Activated CD8-positive, alpha-beta T cell treated with anti-CD3 and anti-CD28 coated beads, Interleukin-2, amount 10 ng/mL, durations not matched to agents 7 days and 5 days (primary cell): ENCODE measurements around the gene PTPRK. TPM values are rescaled to one million over a fixed set of nuclear protein-coding genes. Genes with fewer than 3 reads are reported as not detected.
"Not testable (repeated sequence)": the region's sequence is repeated elsewhere in the genome, so short reads cannot be mapped to it uniquely, and the experiment has no call there.

Experiments
- ATAC-seq: fragments of 150-1000 bp; cut with Tn5 transposase; one replicate; pipeline ENCODE4 v1.10.0; 2021; ENCODE audit warnings: moderate library complexity
- CTCF ChIA-PET: fragments of 350-600 bp; sonication (Branson Sonifier 250); formaldehyde crosslinking; loops from one replicate; lab custom pipeline; 2021; ENCODE audit warnings: antibody characterized with exemption; lab: Charles Lee
- POLR2A ChIA-PET: fragments of 350-600 bp; sonication (Branson Sonifier 250); formaldehyde crosslinking; loops from one replicate; lab custom pipeline; 2021; ENCODE audit warnings: antibody characterized with exemption; lab: Charles Lee
- DNase-seq: peaks from one replicate; pipeline ENCODE4 v3.0.0-alpha.2; 2020
- H3K27ac Mint-ChIP-seq: one replicate; pipeline ENCODE4 v1.8.0; 2021; ENCODE audit warnings: mild to moderate bottlenecking, mixed read lengths
- H3K27me3 Mint-ChIP-seq: one replicate; pipeline ENCODE4 v1.8.0; 2021; ENCODE audit warnings: low read depth, mixed read lengths
- H3K36me3 Mint-ChIP-seq: one replicate; pipeline ENCODE4 v1.8.0; 2021; ENCODE audit warnings: low read depth, mixed read lengths
- H3K4me1 Mint-ChIP-seq: one replicate; pipeline ENCODE4 v1.8.0; 2021; ENCODE audit warnings: low read depth, mixed read lengths
- H3K4me3 Mint-ChIP-seq: one replicate; pipeline ENCODE4 v1.8.0; 2021; ENCODE audit warnings: mild to moderate bottlenecking, mixed read lengths
- H3K9me3 Mint-ChIP-seq: one replicate; pipeline ENCODE4 v1.8.0; 2022; ENCODE audit warnings: mixed read lengths; ENCODE audit not compliant: insufficient read depth
- total RNA-seq, 2 experiments: library from RNA; stranded (reverse); gene quantifications; one replicate each; pipeline ENCODE4 v1.2.3, GENCODE V29; 2021

The PTPRK gene
- total RNA-seq, 2 experiments from 2014 or later = 3.1 to 3.6 TPM

GRCh38 chr6:128500014-128500413 lies 20.4 kb downstream of the PTPRK start:
- ChIA-PET CTCF (interaction anchor here (1.4 to 1.9 kb wide), 2 partner anchors 8 to 20 kb away, joined by 3 to 6 read pairs; no protein-coding TSS in a partner anchor), POLR2A (no interaction called here)
- DNase-seq (no peak), ATAC-seq (no peak)
- Mint-ChIP-seq H3K36me3 (no peaks in the 10 kb centered on the region), H3K4me1 (no peaks in the 10 kb centered on the region), H3K4me3 (no peak overlapping the region), H3K9me3 (no peaks in the 10 kb centered on the region), H3K27me3 (no peaks in the 10 kb centered on the region), H3K27ac (no peak overlapping the region)

- Mint-ChIP-seq H3K4me1 (no peaks in the 10 kb centered on the region), H3K27ac (no peak overlapping the region), H3K9me3 (no peaks in the 10 kb centered on the region), H3K27me3 (no peaks in the 10 kb centered on the region), H3K4me3 (no peak overlapping the region), H3K36me3 (no peaks in the 10 kb centered on the region)
- DNase-seq (no peak), ATAC-seq (no peak)
- ChIA-PET CTCF (interaction anchor here (1.4 to 1.9 kb wide), 2 partner anchors 9 to 19 kb away, joined by 3 to 6 read pairs; no protein-coding TSS in a partner anchor), POLR2A (no interaction called here)
These were observed 21.2 kb downstream of the PTPRK start for GRCh38 chr6:128499079-128499731.

GRCh38 chr6:128498234-128498633 lies 22.2 kb downstream of the PTPRK start:
- ATAC-seq (no peak), DNase-seq (no peak)
- H3K4me1 Mint-ChIP-seq = no peaks in the 10 kb centered on the region
- POLR2A ChIA-PET = no interaction called here
- no peaks in the 10 kb centered on the region for H3K36me3 Mint-ChIP-seq
- H3K27ac Mint-ChIP-seq = no peak overlapping the region
- no peaks in the 10 kb centered on the region for H3K27me3 Mint-ChIP-seq
- CTCF ChIA-PET = no interaction called here
- no peak overlapping the region for H3K4me3 Mint-ChIP-seq
- H3K9me3 Mint-ChIP-seq = no peaks in the 10 kb centered on the region

- no peak overlapping the region for H3K4me3 Mint-ChIP-seq
- POLR2A ChIA-PET = interaction anchor here (0.6 kb wide), 1 partner anchor 51 kb away, joined by 3 read pairs; no protein-coding TSS in a partner anchor
- DNase-seq = no peak
- no peaks in the 10 kb centered on the region for H3K27me3 Mint-ChIP-seq
- no peaks in the 10 kb centered on the region for H3K36me3 Mint-ChIP-seq
- ATAC-seq = no peak
- H3K27ac Mint-ChIP-seq = no peak overlapping the region
- CTCF ChIA-PET = no interaction called here
- H3K9me3 Mint-ChIP-seq = no peaks in the 10 kb centered on the region
- H3K4me1 Mint-ChIP-seq = peaks cover 3% of the 10 kb centered on the region
These were observed 24.7 kb downstream of the PTPRK start for GRCh38 chr6:128495536-128496333.

- Mint-ChIP-seq H3K36me3 (no peaks in the 10 kb centered on the region), H3K27ac (no peak overlapping the region), H3K27me3 (no peaks in the 10 kb centered on the region), H3K4me1 (peaks cover 3% of the 10 kb centered on the region), H3K4me3 (no peak overlapping the region), H3K9me3 (no peaks in the 10 kb centered on the region)
- DNase-seq (no peak), ATAC-seq (no peak)
- ChIA-PET CTCF (no interaction called here), POLR2A (no interaction called here)
These were observed 26.0 kb downstream of the PTPRK start for GRCh38 chr6:128494440-128494839.

GRCh38 chr6:128493877-128494276 lies 26.5 kb downstream of the PTPRK start:
- H3K9me3 Mint-ChIP-seq = no peaks in the 10 kb centered on the region
- ATAC-seq = no peak
- ChIA-PET CTCF (no interaction called here), POLR2A (no interaction called here)
- H3K27ac Mint-ChIP-seq = no peak overlapping the region
- no peaks in the 10 kb centered on the region for H3K36me3 Mint-ChIP-seq
- H3K27me3 Mint-ChIP-seq = no peaks in the 10 kb centered on the region
- DNase-seq = no peak
- peaks cover 3% of the 10 kb centered on the region for H3K4me1 Mint-ChIP-seq
- no peak overlapping the region for H3K4me3 Mint-ChIP-seq

GRCh38 chr6:128492386-128492785 lies 28.0 kb downstream of the PTPRK start:
- Mint-ChIP-seq H3K36me3 (no peaks in the 10 kb centered on the region), H3K27me3 (no peaks in the 10 kb centered on the region), H3K9me3 (no peaks in the 10 kb centered on the region), H3K4me3 (no peak overlapping the region), H3K27ac (no peak overlapping the region), H3K4me1 (peaks cover 3% of the 10 kb centered on the region)
- ChIA-PET POLR2A (no interaction called here), CTCF (no interaction called here)
- DNase-seq (no peak), ATAC-seq (no peak)

- no peaks in the 10 kb centered on the region for H3K27me3 Mint-ChIP-seq
- CTCF ChIA-PET = no interaction called here
- POLR2A ChIA-PET = interaction anchor here (0.8 kb wide), 1 partner anchor 12 kb away, joined by 3 read pairs; no protein-coding TSS in a partner anchor
- no peaks in the 10 kb centered on the region for H3K36me3 Mint-ChIP-seq
- no peak overlapping the region for H3K27ac Mint-ChIP-seq
- ATAC-seq (peak; percentile 51), DNase-seq (no peak)
- peak overlapping the region; percentile 26 for H3K4me3 Mint-ChIP-seq
- H3K9me3 Mint-ChIP-seq = no peaks in the 10 kb centered on the region
- H3K4me1 Mint-ChIP-seq = peaks cover 3% of the 10 kb centered on the region
These were observed 28.7 kb downstream of the PTPRK start for GRCh38 chr6:128491610-128492206.

- DNase-seq (no peak), ATAC-seq (no peak)
- H3K27me3 Mint-ChIP-seq = no peaks in the 10 kb centered on the region
- no peaks in the 10 kb centered on the region for H3K9me3 Mint-ChIP-seq
- ChIA-PET POLR2A (interaction anchor here (0.8 kb wide), 1 partner anchor 11 kb away, joined by 3 read pairs; no protein-coding TSS in a partner anchor), CTCF (no interaction called here)
- no peak overlapping the region for H3K4me3 Mint-ChIP-seq
- H3K27ac Mint-ChIP-seq = no peak overlapping the region
- H3K4me1 Mint-ChIP-seq = peaks cover 3% of the 10 kb centered on the region
- H3K36me3 Mint-ChIP-seq = no peaks in the 10 kb centered on the region
These were observed 29.3 kb downstream of the PTPRK start for GRCh38 chr6:128491100-128491581.

GRCh38 chr6:128487746-128488145 lies 32.7 kb downstream of the PTPRK start:
- CTCF ChIA-PET = no interaction called here
- no peak overlapping the region for H3K27ac Mint-ChIP-seq
- H3K4me1 Mint-ChIP-seq = peaks cover 3% of the 10 kb centered on the region
- POLR2A ChIA-PET = interaction anchor here (0.6 kb wide), 1 partner anchor 14 kb away, joined by 3 read pairs; no protein-coding TSS in a partner anchor
- ATAC-seq (no peak), DNase-seq (no peak)
- H3K4me3 Mint-ChIP-seq = no peak overlapping the region
- no peaks in the 10 kb centered on the region for H3K36me3 Mint-ChIP-seq
- no peaks in the 10 kb centered on the region for H3K9me3 Mint-ChIP-seq
- H3K27me3 Mint-ChIP-seq = no peaks in the 10 kb centered on the region

GRCh38 chr6:128487055-128487454 lies 33.3 kb downstream of the PTPRK start:
- ATAC-seq (no peak), DNase-seq (no peak)
- Mint-ChIP-seq H3K4me1 (peaks cover 3% of the 10 kb centered on the region), H3K36me3 (no peaks in the 10 kb centered on the region), H3K9me3 (no peaks in the 10 kb centered on the region), H3K4me3 (no peak overlapping the region), H3K27ac (no peak overlapping the region), H3K27me3 (no peaks in the 10 kb centered on the region)
- ChIA-PET CTCF (no interaction called here), POLR2A (no interaction called here)

- H3K27ac Mint-ChIP-seq, H3K36me3 Mint-ChIP-seq, POLR2A ChIA-PET, H3K4me1 Mint-ChIP-seq, CTCF ChIA-PET, H3K4me3 Mint-ChIP-seq, H3K27me3 Mint-ChIP-seq, DNase-seq, ATAC-seq, H3K9me3 Mint-ChIP-seq: not testable (repeated sequence)
These were observed 33.8 kb downstream of the PTPRK start for GRCh38 chr6:128486580-128486979.
